SU-DHL-6 (cell line): ENCODE measurements around the gene YIPF2.

Experiments
- H2AFZ ChIP-seq: fragments of 200-600 bp; sonication (generic); 2 replicates; pipeline ENCODE4 v1.6.1; 2014; ENCODE audit warnings: low read depth, mild to moderate bottlenecking, moderate library complexity, mixed read lengths, antibody characterized with exemption, low read length; ENCODE audit not compliant: severe bottlenecking
- H3F3A ChIP-seq: fragments of 200-600 bp; shearing (Covaris generic); 2 replicates; pipeline ENCODE4 v1.6.0; 2016; ENCODE audit warnings: antibody characterized with exemption, mild to moderate bottlenecking; ENCODE audit not compliant: insufficient read depth
- H3K27ac ChIP-seq: fragments of 200-600 bp; sonication (generic); 2 replicates; pipeline ENCODE4 v1.5.1; 2016; ENCODE audit warnings: low read depth, mild to moderate bottlenecking, low read length, moderate library complexity, mixed read lengths
- H3K27me3 ChIP-seq: fragments of 200-600 bp; sonication (generic), shearing (Covaris generic); 2 replicates; pipeline ENCODE4 v1.6.0; 2014; ENCODE audit warnings: mild to moderate bottlenecking, low read length
- H3K36me3 ChIP-seq: fragments of 200-600 bp; sonication (generic); 2 replicates; pipeline ENCODE4 v1.6.1; 2014; ENCODE audit warnings: mild to moderate bottlenecking, low read length, mixed read lengths
- H3K4me2 ChIP-seq: fragments of 300-600, 200-600 bp; shearing (Covaris generic), sonication (generic); 2 replicates; pipeline ENCODE4 v1.6.0; 2014; ENCODE audit warnings: low read length, low read depth, mild to moderate bottlenecking; ENCODE audit not compliant: poor library complexity, severe bottlenecking
- H3K4me3 ChIP-seq: fragments of 200-600 bp; sonication (generic); 2 replicates; pipeline ENCODE4 v1.5.1; 2014; ENCODE audit warnings: antibody characterized with exemption, low read length, mild to moderate bottlenecking, mixed read lengths; ENCODE audit not compliant: insufficient read depth, poor library complexity, severe bottlenecking
- H3K79me2 ChIP-seq: fragments of 200-600 bp; sonication (generic); 2 replicates; pipeline ENCODE4 v1.6.1; 2014; ENCODE audit warnings: mild to moderate bottlenecking, low read length, moderate library complexity; ENCODE audit not compliant: insufficient read depth
- H3K9ac ChIP-seq: fragments of 200-600 bp; sonication (generic); 2 replicates; pipeline ENCODE4 v1.7.0; 2014; ENCODE audit warnings: mild to moderate bottlenecking, low read length
- H3K9me2 ChIP-seq: fragments of 200-600 bp; sonication (generic); replicated peaks from 2 replicates; pipeline ENCODE4 v1.6.1; 2014; ENCODE audit warnings: low read length; ENCODE audit not compliant: insufficient read depth
- H3K9me3 ChIP-seq: fragments of 200-600 bp; sonication (generic); 2 replicates; pipeline ENCODE4 v1.6.1; 2014; ENCODE audit warnings: low read length, mixed read lengths; ENCODE audit not compliant: insufficient read depth
- H4K20me1 ChIP-seq: fragments of 200-600 bp; sonication (generic); 2 replicates; pipeline ENCODE4 v1.6.1; 2014; ENCODE audit warnings: low read depth, mild to moderate bottlenecking, antibody characterized with exemption, low read length, moderate library complexity, mixed read lengths
- EZH2phosphoT487 ChIP-seq: fragments of 200-600 bp; sonication (generic), shearing (Covaris generic); conservative IDR thresholded peaks from 2 replicates; pipeline ENCODE4 v1.6.1; 2018; ENCODE audit warnings: mild to moderate bottlenecking, antibody characterized with exemption, low read length, moderate library complexity, mixed read lengths
- TF ChIP-seq, protein P1 (sequence below): fragments of 200-600 bp; sonication (generic); IDR thresholded peaks from one replicate; pipeline ENCODE4 v1.5.1; 2017; ENCODE audit warnings: antibody characterized with exemption, mild to moderate bottlenecking, low read length, moderate library complexity; ENCODE audit not compliant: insufficient read depth, poor library complexity, severe bottlenecking

Gene YIPF2

DNA sequence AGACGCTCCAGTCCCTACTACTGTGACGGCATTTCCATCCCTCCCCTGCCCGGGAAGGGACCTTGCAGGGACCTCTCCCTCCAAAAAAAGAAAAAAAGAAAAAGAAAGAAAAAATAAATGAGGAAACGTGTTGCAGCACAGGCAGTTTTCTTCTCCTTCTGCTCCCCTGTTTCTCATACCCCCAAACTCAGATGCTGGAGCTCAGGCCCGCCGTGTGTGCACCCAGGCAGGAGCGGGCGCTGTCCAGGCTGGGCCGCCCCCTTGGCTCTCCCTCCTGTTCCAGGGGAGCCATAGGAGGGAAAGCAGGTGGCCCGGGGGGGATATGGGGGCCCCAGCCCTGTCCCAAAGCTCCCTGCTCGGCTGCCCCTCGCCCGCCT lies 5.8 kb downstream of the YIPF2 start:
- Histone ChIP-seq H3F3A (0 out of 2 replicates have a peak, but pooled peaks cover 7% of the 10 kb centered on the region), H3K9me3 (no peaks in the 10 kb centered on the region), H3K9ac (no peak overlapping the region), H3K9me2 (no peaks in the 10 kb centered on the region), H2AFZ (no peak overlapping the region), H3K4me3 (no peak overlapping the region), H3K27me3 (no peaks in the 10 kb centered on the region), H3K4me2 (no peak overlapping the region), H3K36me3 (no peaks in the 10 kb centered on the region), H4K20me1 (no peaks in the 10 kb centered on the region), H3K79me2 (no peaks in the 10 kb centered on the region), H3K27ac (no peak overlapping the region)
- no peak for TF ChIP-seq EZH2phosphoT487
- TF ChIP-seq, protein P1, sequence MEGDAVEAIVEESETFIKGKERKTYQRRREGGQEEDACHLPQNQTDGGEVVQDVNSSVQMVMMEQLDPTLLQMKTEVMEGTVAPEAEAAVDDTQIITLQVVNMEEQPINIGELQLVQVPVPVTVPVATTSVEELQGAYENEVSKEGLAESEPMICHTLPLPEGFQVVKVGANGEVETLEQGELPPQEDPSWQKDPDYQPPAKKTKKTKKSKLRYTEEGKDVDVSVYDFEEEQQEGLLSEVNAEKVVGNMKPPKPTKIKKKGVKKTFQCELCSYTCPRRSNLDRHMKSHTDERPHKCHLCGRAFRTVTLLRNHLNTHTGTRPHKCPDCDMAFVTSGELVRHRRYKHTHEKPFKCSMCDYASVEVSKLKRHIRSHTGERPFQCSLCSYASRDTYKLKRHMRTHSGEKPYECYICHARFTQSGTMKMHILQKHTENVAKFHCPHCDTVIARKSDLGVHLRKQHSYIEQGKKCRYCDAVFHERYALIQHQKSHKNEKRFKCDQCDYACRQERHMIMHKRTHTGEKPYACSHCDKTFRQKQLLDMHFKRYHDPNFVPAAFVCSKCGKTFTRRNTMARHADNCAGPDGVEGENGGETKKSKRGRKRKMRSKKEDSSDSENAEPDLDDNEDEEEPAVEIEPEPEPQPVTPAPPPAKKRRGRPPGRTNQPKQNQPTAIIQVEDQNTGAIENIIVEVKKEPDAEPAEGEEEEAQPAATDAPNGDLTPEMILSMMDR = no peak

GRCh38 chr19:10921910-10922637 lies 6.4 kb downstream of the YIPF2 start:
- Histone ChIP-seq H2AFZ (no peak overlapping the region), H3K4me2 (no peak overlapping the region), H3K79me2 (no peaks in the 10 kb centered on the region), H3K9me3 (no peaks in the 10 kb centered on the region), H3K36me3 (no peaks in the 10 kb centered on the region), H3F3A (0 out of 2 replicates have a peak, but pooled peaks cover 4% of the 10 kb centered on the region), H4K20me1 (no peaks in the 10 kb centered on the region), H3K9ac (no peak overlapping the region), H3K9me2 (no peaks in the 10 kb centered on the region), H3K4me3 (no peak overlapping the region), H3K27me3 (no peaks in the 10 kb centered on the region), H3K27ac (no peak overlapping the region)
- TF ChIP-seq, protein P1 = no peak
- no peak for TF ChIP-seq EZH2phosphoT487

GRCh38 chr19:10921199-10921909 lies 7.1 kb downstream of the YIPF2 start:
- H3K36me3 ChIP-seq = no peaks in the 10 kb centered on the region
- H3K4me2 ChIP-seq = no peak overlapping the region
- no peaks in the 10 kb centered on the region for H4K20me1 ChIP-seq
- 0 out of 2 replicates have a peak, but pooled peaks cover 4% of the 10 kb centered on the region for H3F3A ChIP-seq
- TF ChIP-seq, protein P1 = no peak
- TF ChIP-seq EZH2phosphoT487 = no peak
- H3K27me3 ChIP-seq = no peaks in the 10 kb centered on the region
- no peak overlapping the region for H3K4me3 ChIP-seq
- no peaks in the 10 kb centered on the region for H3K9me3 ChIP-seq
- H3K27ac ChIP-seq = no peak overlapping the region
- no peaks in the 10 kb centered on the region for H3K79me2 ChIP-seq
- H3K9ac ChIP-seq = no peak overlapping the region
- H3K9me2 ChIP-seq = no peaks in the 10 kb centered on the region
- H2AFZ ChIP-seq = no peak overlapping the region
